Medulla oblongata (tissue), 1 donor: Measurements from ENCODE around the gene PRRX2.

Experiments
- DNase-seq: peaks from one replicate; pipeline ENCODE4 v3.0.0-alpha.2; 2015; ENCODE audit errors: extremely low spot score

Gene PRRX2

DNA sequence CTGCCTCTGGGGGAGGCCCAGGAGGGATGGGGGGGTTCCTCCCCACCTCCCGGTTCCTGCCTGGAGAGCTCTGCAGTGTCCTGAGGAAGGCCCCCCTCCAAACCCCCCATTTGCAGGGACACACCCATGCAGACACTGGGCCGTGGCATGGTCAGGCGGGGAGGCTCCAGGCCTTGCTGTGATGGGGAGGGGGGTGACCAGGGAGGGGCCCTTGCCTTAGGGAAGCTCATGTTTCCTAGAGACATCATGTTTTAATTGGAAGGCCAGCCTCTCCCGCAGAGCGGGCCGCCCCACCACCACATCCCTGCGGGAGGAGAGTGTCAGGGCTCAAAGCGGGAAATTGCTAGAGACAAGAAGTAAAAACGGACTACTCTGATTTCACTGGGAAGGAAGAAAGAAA is 12.0 kb downstream of the PRRX2 start:
- DNase-seq: no peak

DNA sequence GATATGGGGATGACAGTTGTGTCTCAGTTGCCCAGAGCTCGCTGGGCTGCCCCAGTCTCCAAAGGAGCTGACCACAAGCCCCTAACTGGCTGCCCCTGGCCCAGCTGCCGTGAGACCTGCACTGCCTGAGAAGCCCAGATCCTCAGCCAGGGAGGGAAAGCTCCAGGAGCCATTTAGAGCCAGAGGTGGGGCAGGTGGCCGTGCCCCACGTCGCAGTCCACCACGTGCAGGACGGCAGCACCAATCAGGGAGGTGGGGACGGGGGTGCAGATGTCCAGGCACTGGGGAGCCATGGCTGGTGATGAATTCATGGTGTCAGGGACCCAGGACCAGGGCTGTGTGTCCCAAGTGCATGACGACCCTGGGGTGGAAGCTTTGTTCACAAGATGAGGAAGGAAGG is 13.4 kb downstream of the PRRX2 start:
- no peak for DNase-seq

DNA sequence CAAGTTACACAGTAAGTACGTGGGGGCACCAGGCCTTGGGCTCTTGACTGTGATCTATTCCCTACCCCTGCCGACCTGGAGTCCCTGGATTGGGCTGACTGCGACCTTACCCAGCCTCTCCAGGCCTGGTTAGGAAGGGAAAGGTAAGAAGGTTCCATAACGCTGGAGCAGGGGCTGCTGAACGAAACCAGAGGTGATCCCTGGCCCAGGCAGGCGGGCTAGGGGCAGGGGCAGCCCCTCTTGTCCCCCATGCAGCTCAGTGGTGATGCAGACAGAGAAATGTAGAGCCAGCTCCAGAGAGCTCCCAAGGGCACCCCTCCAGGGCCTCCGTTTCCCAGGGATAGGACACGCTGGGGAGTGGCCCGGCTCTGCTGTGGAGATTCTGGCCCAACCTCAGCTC is 14.1 kb downstream of the PRRX2 start:
- DNase-seq: no peak

DNA sequence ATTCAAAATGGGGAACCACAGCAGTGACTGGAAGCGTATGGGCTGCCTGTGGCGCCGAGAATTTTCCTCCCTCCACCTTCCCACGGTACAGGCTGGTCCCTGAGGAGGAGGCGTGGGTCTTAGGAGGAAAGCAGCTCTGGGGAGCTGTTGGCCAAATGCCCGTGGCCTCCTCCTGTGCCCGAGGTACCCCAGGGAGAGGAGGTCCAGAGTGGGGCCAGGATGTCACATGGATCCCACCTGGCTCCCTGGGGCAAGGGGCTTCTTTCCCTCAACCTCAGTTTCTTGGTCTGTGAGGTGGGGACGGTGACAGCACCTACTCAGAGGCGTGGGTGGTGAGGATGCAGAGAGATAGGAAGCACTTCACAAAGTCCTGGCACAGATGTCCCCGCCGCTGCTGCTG is 16.5 kb downstream of the PRRX2 start:
- no peak for DNase-seq

DNA sequence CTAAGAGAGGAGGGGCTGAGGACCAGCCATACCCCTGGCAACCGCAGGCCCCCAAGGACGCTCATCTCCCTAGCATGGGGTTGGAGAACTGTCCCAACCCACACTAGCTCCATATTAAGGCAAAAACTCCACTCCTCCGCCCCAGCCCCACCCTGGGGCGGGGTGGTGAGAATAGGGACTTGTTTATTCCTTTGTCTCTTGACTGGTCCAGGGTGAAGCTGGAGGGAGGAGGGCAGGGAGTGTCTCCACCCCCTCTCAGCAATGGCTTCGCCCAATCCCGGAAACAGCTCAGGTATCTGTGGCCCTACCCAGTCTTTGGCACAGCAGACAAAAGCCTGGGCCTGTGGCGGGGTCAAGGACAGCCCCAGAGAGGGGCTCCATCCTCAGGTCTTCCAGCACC is 16.9 kb downstream of the PRRX2 start:
- no peak for DNase-seq

DNA sequence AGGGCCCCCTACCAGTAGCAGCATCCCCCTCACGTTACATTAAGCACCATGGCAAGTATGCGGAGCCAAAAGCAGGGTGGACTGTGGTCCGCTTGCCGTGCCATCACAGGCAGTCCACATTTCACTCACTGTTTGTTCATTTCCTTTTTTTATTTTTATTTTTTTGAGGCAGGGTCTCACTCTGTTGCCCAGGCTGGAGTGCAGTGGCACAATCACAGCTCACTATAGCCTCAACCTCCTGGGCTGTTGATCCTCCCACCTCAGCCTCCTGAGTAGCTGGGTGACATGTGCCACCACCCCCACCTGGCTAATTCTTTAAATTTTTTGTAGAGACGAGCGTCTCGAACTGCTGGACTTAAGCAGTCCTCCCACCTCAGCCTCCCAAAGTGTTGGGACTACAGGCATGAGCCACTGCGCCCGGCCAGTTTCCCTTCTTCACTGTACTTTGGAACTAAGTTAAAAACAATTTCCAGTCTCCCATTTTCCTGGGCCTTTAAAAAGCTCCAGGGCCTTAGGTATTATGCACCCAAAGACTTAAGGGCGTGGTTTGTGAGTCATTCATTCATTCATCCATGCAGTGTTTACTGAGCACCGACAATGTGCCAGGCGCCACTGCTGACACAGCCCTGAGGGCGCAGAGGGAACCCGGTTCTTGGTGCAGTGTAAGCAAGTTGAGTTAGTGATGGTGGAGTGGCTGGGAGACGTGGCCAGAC is 19.9 kb downstream of the PRRX2 start:
- no peak for DNase-seq

DNA sequence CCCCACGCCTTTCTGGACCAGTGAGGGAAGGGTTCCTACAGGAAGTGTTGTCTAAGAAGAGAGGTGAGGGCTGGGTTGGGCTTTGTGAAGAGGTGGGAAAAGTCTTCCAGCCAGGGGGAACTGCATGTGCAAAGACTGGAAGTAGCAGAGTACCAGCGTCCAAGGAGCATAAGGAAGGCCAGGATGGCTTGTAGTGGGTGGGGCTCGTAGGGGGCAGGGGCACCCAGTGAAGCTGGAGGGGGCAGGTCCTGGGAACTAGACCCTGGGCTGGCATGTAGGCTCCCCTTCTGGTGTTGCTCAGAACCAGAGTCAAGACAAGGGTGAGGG is 20.4 kb downstream of the PRRX2 start:
- no peak for DNase-seq

DNA sequence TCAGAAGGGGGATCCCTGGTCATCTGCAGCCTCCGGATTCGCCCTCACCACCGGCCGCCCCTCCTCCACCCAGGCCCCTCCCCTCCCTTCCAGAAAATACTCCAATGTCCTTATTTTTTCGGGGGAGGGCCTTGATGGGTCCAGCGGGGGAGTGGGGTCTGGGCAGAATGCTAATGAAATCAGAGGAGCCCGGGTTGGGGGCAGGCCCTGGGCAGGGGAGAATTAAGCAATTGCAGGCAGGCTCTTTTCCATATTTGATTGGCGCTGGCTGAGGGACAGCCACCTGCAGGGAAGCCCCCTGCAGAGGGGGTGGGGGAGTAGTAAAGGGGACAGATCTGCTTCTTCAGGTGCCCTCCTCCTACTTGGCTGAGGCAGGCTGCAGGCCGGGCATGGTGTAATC is 21.3 kb downstream of the PRRX2 start:
- DNase-seq: no peak

DNA sequence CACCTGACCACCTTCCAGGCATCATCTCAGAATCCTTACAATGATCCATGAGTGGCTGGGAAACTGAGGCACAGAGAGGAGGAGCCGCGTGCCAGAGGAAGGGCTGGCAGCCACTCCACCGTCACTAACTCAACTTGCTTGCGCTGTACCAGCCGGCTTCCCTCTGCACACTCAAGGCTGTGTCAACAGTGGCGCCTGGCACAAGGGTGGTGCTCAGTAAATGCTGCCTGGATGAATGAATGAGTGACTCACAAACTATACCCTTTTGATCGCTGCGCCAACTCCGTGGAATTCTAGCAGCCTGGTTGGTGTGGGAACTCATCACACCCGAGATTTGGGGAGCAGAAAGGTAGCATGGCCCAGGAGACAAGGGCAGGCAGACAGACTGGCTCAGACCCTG is 21.9 kb downstream of the PRRX2 start:
- DNase-seq: no peak

DNA sequence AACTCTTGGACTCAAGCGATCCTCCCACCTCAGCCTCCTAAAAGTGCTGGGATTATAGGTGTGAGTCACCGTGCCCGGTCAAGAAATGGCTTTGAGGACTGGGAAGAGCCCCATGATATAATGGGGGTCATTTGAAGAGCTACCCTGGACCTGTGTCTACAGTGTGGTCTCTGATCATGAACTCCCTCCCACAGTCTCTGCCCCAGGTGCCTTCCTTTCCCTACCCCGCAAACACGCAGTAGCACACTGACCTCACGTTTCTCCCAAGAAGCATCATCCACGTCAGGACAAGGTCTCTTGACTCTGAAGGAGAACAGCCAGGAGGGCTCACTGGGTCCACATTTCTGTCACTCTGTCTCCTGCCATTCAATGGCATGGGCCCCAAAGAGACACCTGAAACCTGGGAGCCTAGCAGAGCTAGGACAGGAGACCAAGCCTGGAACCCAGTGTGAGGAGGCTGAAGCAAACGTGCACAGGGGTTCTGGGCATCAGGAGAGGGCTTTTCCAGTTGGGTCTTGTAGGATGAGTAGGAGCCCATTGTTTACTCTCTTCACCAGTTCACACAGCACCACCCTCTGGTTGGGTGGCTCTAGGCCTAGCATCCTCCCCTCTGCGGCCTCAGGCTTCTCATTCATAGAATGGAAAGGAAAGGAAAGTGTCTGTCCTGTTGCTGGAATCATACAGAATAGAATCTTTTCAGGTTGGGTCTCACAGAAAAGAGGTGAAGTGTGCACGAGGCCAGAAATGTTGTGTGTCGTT is 23.0 kb downstream of the PRRX2 start:
- DNase-seq: no peak

DNA sequence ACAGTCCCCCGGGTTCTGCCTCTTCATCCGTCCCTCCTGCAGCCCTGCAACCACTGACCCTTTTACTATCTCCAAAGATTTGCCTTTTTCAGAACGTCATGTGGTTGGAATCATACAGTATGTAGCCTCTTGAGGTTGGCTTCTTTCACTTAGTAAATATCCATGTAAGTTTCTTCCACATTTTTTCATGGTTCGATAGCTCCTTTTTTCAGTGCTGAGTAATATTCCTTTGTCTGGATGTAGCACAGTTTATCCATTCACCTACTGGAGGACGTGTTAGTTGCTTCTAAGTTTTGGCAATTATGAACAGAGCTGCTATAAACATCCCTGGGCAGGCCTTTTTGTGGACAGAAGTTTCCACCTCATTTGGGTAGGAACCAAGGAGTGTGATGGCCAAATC is 27.1 kb downstream of the PRRX2 start:
- DNase-seq: no peak

DNA sequence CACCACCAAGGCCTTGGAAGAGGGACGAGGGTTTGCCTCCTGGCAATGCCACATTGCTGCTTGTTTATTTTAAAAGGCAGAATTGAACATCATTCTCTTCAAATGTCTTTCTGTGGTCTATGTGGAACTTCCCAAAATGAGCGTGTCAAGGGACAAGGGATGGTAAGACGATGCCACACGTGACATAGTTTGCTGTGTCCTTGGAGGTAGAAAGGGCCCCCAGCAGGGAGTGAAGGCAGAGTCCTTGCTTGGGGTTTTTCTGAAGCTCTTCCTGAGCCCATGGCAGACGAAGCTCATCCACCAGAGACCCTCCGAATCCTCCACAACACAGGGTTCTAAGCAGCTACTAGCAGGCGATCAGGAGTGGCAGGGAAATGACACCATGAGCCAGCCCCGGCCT is 28.3 kb downstream of the PRRX2 start:
- no peak for DNase-seq

DNA sequence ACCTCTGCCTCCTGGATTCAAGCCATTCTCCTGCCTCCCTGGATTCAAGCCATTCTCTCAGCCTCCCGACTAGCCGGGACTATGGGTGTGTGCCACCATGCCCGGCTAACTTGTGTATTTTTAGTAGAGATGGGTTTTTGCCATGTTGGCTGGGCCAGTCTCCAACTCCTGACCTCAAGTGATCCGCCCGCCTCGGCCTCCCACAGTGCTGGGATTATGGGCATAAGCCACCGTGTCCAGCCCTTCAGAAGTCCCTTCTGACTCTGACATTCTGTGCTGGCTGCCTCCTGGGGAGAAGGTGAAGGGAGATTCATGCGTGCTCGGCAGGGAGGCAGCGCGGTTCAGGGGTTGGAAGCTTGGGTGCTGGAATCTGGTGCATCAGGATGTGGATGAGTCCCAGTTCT is 28.8 kb downstream of the PRRX2 start:
- no peak for DNase-seq

DNA sequence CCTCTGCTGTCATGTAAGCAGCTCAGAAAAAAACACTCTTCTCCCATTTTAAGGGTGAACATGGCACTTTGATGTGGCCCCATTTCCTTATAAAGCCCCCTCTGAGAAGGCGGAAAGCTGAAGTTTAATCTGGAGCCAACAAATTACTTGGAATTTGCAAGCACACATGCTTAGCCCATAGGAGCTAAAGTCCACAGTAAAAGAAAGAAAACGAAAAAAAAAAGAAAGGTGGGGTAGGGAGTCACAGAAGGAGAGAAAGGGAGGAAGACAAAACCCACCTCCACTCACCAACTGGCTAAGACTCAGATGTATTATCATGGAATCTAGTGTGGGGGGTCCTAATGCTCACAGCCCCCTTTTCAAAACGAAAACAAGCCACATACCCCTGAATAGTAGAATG is 30.4 kb downstream of the PRRX2 start:
- no peak for DNase-seq

DNA sequence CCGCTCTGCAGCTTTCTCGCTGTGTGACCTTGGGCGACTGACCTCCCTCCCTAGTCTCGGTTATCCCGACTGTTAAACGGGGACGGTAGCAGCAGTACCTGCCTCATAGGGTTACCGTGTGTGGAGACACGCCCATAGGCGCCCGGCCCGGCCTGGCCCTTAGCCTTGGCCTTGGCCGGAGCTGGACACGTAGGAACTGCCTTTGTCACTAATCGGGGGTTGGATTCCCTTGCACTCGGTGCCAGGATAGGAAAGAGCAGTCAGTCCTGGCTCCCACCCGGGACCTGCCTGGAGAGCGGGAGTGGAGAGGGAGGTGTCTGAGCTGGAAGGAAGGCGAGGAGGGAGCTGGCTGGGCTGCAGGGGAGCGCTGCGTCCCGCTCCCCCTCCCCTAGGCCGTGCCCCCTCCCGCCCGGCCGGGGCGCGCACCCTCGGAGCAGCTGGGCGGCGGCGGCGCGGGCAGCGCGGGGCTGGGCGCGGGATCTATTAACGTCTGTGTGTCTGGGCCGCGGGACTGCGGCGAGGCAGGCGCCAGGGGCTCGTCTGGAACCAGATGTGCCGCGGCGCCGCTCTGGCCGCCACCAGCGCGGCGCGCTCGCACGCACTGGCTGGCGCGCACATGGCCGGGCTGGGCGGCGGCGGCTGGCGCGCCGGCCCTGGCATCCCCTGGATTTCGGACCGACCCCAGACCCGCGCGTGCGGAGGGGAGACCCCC is 31.7 kb downstream of the PRRX2 start:
- DNase-seq: no peak

DNA sequence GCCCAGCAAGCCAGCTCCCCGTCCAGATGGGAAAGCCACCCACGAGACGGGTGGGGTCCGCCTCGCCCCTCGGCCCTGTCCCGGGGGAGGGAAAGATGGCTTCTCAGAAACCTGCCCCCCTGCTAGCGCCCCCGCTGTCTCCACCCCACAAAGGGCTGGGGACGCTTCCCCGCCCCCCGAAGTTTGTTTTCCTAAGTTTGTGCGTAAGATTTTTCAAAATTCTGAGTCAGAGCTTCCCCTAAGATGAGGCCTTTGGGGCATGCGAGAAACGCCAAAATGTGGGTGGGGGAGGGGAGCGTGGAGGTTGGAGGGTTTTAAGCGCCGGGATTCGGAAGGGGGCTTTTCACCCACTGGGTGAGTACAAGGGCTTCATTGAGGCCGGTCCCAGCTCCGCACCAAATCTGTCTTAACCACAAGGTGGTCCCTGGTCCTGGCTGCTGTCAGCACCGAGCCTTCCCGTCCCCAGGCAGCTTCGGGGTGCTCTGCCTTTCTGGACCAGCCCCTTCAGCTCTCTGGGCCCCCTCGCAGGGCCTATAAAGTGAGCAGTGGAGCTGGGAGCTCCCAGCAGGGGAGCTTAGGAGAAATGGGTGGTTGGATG is 32.3 kb downstream of the PRRX2 start:
- DNase-seq: no peak

DNA sequence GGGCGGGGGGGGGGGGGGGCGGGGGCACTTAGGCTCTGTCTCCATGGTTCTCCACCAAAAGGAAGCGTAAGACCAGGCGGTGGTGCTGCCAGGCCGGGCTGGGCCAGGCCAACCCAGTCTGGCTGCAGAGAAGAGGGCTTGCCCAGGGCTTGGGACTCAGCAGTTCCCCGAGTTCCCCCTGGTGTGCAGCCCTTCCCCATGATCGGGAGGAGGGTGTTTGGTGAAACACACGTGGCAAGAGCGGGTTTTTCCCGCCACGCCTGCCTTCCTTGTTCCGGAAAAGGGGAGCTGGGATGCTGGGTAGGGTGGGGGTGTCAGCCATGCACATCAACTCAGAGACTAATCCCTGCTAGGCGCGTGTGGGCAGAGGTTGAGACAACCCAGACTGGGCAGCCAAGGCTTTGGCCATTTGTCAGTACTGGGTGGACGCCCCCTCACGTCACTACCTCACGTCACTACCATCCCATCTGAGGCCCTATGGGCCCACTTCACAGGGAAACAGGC is 32.9 kb downstream of the PRRX2 start:
- no peak for DNase-seq

DNA sequence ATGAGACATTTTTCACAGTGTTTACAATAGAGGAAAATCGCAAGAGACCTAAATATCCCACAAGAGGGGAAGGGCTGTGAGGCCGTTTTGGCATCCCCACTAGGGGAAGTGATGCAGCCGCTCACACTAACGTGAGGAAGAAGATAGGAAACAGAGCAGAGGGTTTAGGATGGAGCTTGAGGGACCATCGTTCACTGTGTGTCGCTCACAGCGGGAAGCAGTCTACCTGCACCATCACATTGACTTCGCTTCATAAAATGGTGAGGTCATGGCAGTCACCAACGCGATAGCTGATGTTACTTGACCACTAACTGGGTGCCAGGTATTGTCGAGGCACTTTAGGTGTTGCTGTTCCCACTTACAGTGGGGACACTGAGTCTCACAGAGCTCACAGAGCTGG is 35.6 kb downstream of the PRRX2 start:
- DNase-seq: no peak

DNA sequence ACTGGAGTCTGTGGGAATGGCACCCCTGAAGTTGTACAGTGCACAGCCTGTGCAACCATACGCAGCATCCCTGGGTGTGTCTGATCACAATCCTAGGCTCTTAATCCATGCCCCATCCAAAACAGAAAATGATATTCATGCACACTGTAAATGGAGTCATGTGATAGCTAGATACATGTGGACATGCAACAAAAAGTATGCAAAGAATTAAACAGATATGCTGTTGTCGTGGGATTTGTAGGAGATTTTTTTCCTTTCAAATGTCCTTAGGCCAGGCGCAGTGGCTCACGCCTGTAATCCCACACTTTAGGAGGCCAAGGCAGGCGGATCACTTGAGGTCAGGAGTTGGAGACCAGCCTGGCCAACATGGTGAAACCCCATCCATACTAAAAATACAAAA is 36.1 kb downstream of the PRRX2 start:
- DNase-seq: no peak

DNA sequence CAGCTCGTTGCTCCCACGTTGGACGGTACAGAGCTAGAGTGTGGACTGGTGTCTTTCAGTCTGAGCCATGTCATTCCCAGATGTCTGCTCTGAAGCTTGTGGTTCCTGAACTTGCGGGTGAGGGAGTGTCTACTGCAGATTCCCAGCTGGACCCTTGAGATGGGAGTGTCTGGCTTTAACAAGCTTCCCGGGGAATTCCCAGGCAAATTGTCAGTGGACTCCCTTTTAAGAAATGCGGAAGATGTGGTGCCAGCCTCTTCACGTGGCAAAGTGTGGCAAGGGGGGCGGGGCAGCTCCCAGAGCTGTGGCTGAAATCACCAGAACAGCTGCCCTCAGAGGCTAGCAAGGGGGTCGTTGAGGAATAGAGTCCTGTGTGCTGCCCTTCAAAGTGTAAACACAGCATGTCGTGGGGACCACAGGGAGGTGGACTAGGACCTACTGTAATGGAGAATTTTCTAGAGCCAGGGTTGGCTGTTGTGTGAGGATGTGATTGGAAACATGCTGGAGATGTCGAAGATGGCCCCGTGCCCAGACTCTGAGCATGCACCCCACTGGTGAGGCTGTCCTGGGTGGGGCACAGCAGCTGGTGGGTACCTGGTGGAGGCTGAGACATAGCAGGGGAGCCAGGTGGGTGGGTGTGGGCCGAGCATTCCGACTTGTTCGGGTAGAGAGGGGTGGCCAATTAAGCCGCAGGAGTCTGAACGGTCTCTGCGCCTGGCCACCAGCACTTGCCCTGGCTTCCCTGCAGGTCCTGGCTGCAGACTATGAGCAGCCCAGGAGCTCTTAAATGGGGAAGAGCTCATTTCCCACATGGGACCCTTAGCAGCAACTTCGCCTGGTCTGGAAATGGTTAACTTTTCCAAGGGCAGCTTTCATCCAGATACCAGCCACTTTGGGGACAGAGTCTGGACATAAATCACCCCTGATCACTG is 37.4 kb downstream of the PRRX2 start:
- DNase-seq: no peak

DNA sequence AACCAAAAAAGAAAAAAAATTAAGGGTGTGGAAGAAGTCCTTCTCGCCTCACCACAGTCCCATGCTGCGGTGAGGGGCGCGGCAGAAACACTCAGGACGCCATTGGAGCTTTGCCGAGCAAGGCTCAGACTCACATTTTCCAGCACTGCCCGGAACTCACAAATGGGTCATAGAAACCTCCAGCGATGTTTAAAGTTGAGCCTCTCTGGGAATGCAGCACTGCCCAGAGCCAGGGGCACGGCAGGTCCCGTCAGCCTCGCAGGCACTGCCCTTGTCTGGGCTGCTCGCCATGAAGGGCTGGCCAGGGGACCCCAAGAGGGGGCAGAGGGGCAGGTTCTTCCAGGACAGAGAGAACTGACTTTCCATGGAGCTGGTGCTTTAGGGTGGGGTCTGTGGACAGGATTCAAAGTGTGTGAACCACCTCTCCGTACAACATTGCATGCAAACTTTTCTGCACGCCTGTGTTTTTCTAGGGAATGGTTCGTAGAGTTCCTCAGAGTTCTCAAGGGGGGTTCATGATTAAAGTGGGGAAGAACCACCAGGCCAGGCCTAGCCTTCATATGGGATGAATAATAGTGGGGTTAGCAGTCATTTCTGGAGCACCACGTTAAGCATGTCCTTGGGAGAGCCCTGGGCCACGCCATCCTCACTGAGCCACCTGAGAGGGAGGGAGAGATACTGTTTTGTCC is 38.4 kb downstream of the PRRX2 start:
- DNase-seq: no peak
